H1 (cell line): ENCODE data around the gene ZNF532.

Source experiments
- ASH2L ChIP-seq: fragments of 200-600, 300-600 bp; sonication (generic); IDR thresholded peaks from one replicate; pipeline ENCODE4 v1.7.1; 2017; ENCODE audit warnings: low read length
- BACH1 ChIP-seq: IDR thresholded peaks from 2 replicates; pipeline ENCODE4 v1.6.1; 2012; ENCODE audit warnings: low read length, improper control_type of control experiment
- BCL11A ChIP-seq, 2 experiments: IDR thresholded peaks; one replicate each; pipeline ENCODE4 v1.6.1; 2011; ENCODE audit warnings: low read depth in 2 of 2, low read length in 2 of 2, mild to moderate bottlenecking in 2 of 2
- EGR1 ChIP-seq: IDR thresholded peaks from 2 replicates; pipeline ENCODE4 v1.6.1; 2011; ENCODE audit warnings: low read depth, low read length, borderline replicate concordance
- GABPA ChIP-seq: IDR thresholded peaks from 2 replicates; pipeline ENCODE4 v1.6.1; 2011; ENCODE audit warnings: mild to moderate bottlenecking, low read length, moderate library complexity, borderline replicate concordance; ENCODE audit not compliant: insufficient read depth
- GTF2F1 ChIP-seq: IDR thresholded peaks from 2 replicates; pipeline ENCODE4 v1.6.1; 2012; ENCODE audit warnings: low read depth, low read length, improper control_type of control experiment, borderline replicate concordance
- MAFK ChIP-seq: IDR thresholded peaks from 2 replicates; pipeline ENCODE4 v1.6.1; 2012; ENCODE audit warnings: low read depth, mild to moderate bottlenecking, improper control_type of control experiment, low read length
- MAX ChIP-seq: IDR thresholded peaks from 2 replicates; pipeline ENCODE4 v1.6.1; 2012; ENCODE audit warnings: inconsistent platforms
- POLR2A ChIP-seq, 2 experiments: IDR thresholded peaks; 1 replicate in 1 of 2; 2 replicates in 1 of 2; pipeline ENCODE4 v1.6.1; 2011; ENCODE audit warnings: low read depth in 2 of 2, low read length in 2 of 2, mild to moderate bottlenecking in 2 of 2; ENCODE audit errors: control extremely low read depth in 1 of 2
- RBBP5 ChIP-seq: IDR thresholded peaks from 2 replicates; pipeline ENCODE4 v1.7.1; 2012; ENCODE audit warnings: low read depth, mild to moderate bottlenecking, inconsistent platforms, low read length, moderate library complexity, borderline replicate concordance
- RFX5 ChIP-seq: IDR thresholded peaks from 2 replicates; pipeline ENCODE4 v1.6.1; 2011; ENCODE audit warnings: low read depth, low read length, improper control_type of control experiment, borderline replicate concordance
- SUZ12 ChIP-seq: fragments of 200-600 bp; sonication (generic); IDR thresholded peaks from 2 replicates; pipeline ENCODE4 v1.6.1; 2012; ENCODE audit warnings: mild to moderate bottlenecking, inconsistent platforms, low read length, moderate library complexity, mixed read lengths
- TAF1 ChIP-seq: IDR thresholded peaks from 2 replicates; pipeline ENCODE4 v1.6.1; 2011; ENCODE audit warnings: mild to moderate bottlenecking, low read depth, low read length
- TF ChIP-seq, protein P1 (sequence below), 3 experiments: IDR thresholded peaks; 1 replicate in 2 of 3; 2 replicates in 1 of 3; pipeline versions ENCODE4 v1.5.1 to v1.6.1; 2011; ENCODE audit warnings: low read length in 3 of 3, mild to moderate bottlenecking in 3 of 3, inconsistent platforms in 2 of 3, low read depth in 1 of 3, moderate library complexity in 1 of 3; ENCODE audit not compliant: insufficient read depth in 1 of 3; ENCODE audit errors: control extremely low read depth in 1 of 3

DNA sequence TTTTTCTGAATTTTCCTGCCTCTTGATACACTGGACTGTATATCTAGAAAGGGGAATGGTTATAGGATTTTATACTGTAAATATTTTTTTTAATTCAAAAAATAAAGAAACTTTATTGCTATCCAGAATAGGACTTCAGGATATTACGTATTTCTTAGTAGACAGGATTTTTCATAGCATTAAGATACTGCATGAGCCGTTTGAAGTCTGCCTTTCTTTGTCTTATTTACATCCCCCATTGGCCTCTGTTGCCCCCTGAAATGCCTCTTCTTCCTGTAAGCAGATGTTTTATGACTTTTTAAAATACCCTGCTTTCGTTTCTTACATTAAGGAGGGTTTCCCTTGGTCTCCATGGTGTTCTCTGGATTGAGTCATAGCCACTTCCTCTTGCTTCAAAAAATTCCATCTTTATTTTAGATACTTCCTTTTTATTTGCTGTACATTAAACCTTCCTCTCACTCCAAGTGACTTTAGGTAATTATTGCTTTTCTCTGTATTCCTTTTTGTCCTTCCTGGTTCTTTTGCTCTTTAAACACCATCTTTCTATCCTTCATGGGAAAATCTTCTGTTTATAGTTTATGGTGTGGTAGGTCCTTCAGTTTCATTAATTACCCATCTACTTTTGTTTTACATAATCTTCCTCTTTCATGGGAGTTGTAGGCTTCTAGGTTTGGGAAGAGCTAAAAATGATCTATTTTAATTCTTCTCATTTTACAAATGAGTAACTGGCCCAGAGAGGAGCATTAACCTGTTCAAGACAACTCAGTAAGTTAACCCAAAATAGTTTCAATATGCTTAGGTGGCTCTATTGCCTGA, 72.6 kb downstream of the ZNF532 start:
- TF ChIP-seq, protein P1, sequence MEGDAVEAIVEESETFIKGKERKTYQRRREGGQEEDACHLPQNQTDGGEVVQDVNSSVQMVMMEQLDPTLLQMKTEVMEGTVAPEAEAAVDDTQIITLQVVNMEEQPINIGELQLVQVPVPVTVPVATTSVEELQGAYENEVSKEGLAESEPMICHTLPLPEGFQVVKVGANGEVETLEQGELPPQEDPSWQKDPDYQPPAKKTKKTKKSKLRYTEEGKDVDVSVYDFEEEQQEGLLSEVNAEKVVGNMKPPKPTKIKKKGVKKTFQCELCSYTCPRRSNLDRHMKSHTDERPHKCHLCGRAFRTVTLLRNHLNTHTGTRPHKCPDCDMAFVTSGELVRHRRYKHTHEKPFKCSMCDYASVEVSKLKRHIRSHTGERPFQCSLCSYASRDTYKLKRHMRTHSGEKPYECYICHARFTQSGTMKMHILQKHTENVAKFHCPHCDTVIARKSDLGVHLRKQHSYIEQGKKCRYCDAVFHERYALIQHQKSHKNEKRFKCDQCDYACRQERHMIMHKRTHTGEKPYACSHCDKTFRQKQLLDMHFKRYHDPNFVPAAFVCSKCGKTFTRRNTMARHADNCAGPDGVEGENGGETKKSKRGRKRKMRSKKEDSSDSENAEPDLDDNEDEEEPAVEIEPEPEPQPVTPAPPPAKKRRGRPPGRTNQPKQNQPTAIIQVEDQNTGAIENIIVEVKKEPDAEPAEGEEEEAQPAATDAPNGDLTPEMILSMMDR (IDR thresholded peaks at IDR 0.05; ENCODE audit: control extremely low read depth in 1 of 3, insufficient read depth in 1 of 3, low read depth in 1 of 3, low read length in 3 of 3): no peak
- TF ChIP-seq GABPA (no peak), SUZ12 (no peak), BACH1 (no peak), BCL11A (IDR thresholded peaks at IDR 0.05; ENCODE audit: low read depth in 2 of 2, low read length in 2 of 2) (no peak), GTF2F1 (no peak), MAFK (no peak), RFX5 (no peak), POLR2A (IDR thresholded peaks at IDR 0.05; ENCODE audit: control extremely low read depth in 1 of 2, low read depth in 2 of 2, low read length in 2 of 2) (no peak), ASH2L (no peak), EGR1 (no peak), RBBP5 (no peak), TAF1 (no peak), MAX (no peak)
